ENCODE data around the gene LAG3.

The LAG3 gene

DNA sequence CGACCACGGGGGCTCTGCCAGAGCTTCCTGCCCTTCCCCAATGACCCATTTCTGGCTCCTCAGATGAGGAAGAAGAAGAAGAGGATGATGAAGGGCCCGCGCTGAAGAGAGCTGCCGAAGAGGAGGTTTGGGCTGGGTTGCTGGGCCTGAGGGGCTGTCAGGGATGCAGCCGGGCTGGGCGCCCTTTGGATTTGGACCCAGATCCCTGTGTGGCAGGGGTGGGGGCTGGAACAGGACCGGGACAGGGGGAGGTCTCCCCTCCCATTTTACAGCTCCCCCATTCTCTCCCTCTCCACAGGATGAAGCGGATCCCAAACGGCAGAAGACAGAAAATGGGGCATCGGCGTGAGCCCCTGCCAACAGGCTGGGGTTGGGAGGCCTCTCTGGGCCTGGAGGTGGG is 2.2 kb upstream of the LAG3 start:
- Histone ChIP-seq H3K27me3 (no peaks in the 10 kb centered on the region), H3K4me3 (ENCODE audit: low read depth, low read length) (no peak overlapping the region; the same call in 1 of the 2 replicates), H3K9me3 (no peaks in the 10 kb centered on the region), H3K4me1 (peaks cover 32% of the 10 kb centered on the region), H3K36me3 (peaks cover 26% of the 10 kb centered on the region)
- DNase-seq, result no peak
- TF ChIP-seq, protein P1, sequence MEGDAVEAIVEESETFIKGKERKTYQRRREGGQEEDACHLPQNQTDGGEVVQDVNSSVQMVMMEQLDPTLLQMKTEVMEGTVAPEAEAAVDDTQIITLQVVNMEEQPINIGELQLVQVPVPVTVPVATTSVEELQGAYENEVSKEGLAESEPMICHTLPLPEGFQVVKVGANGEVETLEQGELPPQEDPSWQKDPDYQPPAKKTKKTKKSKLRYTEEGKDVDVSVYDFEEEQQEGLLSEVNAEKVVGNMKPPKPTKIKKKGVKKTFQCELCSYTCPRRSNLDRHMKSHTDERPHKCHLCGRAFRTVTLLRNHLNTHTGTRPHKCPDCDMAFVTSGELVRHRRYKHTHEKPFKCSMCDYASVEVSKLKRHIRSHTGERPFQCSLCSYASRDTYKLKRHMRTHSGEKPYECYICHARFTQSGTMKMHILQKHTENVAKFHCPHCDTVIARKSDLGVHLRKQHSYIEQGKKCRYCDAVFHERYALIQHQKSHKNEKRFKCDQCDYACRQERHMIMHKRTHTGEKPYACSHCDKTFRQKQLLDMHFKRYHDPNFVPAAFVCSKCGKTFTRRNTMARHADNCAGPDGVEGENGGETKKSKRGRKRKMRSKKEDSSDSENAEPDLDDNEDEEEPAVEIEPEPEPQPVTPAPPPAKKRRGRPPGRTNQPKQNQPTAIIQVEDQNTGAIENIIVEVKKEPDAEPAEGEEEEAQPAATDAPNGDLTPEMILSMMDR (IDR thresholded peaks at IDR 0.05; ENCODE audit: low read depth, low read length), result no peak

DNA sequence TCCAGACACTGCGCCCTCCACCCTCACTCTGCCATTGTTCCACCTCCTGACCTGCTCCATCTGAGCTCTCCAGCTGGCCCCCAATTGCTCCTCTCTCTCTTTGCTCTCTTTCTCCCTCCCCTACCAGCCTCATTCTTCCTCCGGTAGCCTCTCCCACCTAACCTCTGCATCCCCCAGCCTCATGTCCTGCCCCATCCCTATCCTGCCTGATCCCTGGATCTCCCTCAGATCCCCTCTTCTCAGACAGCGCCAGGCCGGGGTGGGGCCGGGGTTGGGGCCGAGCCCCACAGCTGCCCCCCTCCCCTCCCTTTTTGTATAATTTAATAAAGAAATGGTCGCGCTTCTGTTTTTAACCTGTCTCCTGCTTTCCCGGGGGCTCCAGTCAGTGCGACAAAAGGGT is 1.7 kb upstream of the LAG3 start:
- no peaks in the 10 kb centered on the region for H3K27me3 ChIP-seq
- no peak overlapping the region; the same call in 1 of the 2 replicates for H3K4me3 ChIP-seq (ENCODE audit: low read depth, low read length)
- peaks cover 27% of the 10 kb centered on the region for H3K4me1 ChIP-seq
- no peak for DNase-seq
- H3K36me3 ChIP-seq, result peaks cover 26% of the 10 kb centered on the region
- no peaks in the 10 kb centered on the region for H3K9me3 ChIP-seq
- TF ChIP-seq, protein P1 (IDR thresholded peaks at IDR 0.05; ENCODE audit: low read depth, low read length), result no peak

DNA sequence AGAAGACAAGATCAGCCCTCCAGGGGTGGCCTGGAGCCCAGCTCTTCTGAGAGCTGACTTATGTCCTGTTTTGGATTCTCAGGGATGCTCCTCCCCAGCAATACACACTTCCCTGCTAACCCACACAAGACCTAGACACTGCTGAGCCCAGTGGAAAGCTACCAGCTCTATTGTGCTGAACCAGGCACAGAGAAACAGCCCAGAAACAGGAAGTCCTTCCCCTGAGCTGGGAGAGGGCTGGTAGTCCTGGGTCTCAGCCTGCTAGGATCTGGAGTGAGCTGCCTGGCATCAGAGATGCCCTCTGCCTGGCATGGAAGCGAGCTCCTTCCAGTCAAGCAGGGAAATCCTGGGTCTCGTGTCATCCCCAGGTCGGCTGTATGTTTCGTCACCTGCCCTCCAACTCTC is 1.2 kb upstream of the LAG3 start:
- H3K36me3 ChIP-seq, result peaks cover 26% of the 10 kb centered on the region
- H3K9me3 ChIP-seq, result no peaks in the 10 kb centered on the region
- no peak overlapping the region for H3K4me3 ChIP-seq (ENCODE audit: low read depth, low read length)
- no peak for DNase-seq
- H3K4me1 ChIP-seq, result peaks cover 25% of the 10 kb centered on the region
- TF ChIP-seq, protein P1 (IDR thresholded peaks at IDR 0.05; ENCODE audit: low read depth, low read length), result no peak
- no peaks in the 10 kb centered on the region for H3K27me3 ChIP-seq

DNA sequence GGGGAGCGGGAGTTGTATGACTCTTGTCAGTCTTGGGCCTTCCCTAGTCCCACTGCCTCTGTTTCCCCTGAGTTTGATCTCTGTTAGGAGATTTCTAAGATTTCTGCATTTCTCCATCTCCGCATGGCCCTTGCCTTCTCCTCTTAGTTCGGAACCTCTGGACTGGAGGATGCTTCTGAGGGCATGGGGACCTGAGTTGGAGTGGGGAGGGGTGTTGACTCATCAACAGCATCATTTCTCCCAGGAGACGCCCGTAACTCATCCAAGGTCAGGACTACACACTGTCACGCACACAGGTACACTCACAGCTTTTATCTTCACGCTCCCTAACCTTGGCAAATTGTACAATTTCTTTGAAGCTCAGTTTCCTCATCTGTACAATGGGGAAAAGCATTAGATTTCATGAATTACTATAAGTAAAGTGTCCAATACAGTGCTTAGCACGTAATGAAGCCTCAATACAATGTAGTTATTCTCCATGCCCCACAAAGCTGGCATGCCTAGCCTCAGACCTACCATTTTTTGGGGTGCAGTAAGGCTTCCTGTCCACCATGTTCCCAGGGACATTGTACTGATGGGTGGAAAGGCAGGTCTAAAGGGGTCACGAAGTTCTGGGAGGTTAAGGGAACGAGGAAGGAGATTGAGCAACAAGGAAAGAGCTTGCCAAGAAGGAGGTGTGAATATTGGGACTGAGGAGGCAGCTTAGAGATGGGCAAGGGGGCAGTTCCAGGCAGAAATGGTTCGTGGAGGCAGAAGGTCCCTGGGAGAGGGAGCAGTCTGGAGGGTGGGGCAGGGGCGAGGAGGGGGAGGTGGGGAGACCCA is 600 bp upstream of the LAG3 start:
- peaks cover 26% of the 10 kb centered on the region for H3K36me3 ChIP-seq
- no peaks in the 10 kb centered on the region for H3K27me3 ChIP-seq
- H3K4me3 ChIP-seq (ENCODE audit: low read depth, low read length), result no peak overlapping the region
- no peak for DNase-seq
- H3K4me1 ChIP-seq, result peaks cover 25% of the 10 kb centered on the region
- H3K9me3 ChIP-seq, result no peaks in the 10 kb centered on the region
- TF ChIP-seq, protein P1 (IDR thresholded peaks at IDR 0.05; ENCODE audit: low read depth, low read length), result no peak

DNA sequence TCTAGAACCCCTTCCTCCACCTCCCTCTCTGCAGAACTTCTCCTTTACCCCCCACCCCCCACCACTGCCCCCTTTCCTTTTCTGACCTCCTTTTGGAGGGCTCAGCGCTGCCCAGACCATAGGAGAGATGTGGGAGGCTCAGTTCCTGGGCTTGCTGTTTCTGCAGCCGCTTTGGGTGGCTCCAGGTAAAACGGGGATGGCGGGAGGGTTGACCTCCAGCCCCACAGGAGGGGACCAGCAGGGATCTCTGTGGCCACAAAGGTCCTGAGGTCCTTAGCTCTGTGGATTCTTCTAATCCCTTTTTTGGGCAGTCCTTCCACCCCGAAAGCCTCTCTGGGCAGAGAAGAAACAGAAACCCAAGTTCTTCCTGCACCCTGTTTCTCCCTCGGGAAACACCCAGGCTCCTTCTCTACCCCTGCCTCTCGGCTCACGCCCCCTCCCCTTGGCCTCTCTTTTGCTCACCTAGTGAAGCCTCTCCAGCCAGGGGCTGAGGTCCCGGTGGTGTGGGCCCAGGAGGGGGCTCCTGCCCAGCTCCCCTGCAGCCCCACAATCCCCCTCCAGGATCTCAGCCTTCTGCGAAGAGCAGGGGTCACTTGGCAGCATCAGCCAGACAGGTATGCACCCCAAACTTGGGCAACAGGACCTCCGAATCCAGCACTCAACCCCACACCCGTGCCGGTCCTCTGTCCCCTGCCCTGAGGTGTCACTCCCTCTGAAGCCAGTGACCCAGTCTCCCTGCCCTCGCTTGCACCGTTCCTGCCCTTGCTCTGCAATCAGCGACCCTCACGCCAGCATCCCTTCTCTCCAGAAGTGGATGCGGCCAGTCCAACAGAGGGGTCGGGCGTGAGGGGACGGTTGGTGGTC is 638 bp downstream of the LAG3 start:
- Histone ChIP-seq H3K4me3 (ENCODE audit: low read depth, low read length) (no peak overlapping the region), H3K9me3 (no peaks in the 10 kb centered on the region), H3K4me1 (peaks cover 25% of the 10 kb centered on the region), H3K27me3 (no peaks in the 10 kb centered on the region), H3K36me3 (peaks cover 26% of the 10 kb centered on the region)
- no peak for DNase-seq
- TF ChIP-seq, protein P1 (IDR thresholded peaks at IDR 0.05; ENCODE audit: low read depth, low read length), result no peak
